ENCODE data around the gene VWA3B. TPM values are rescaled to one million over a fixed set of nuclear protein-coding genes. Genes with fewer than 3 reads are reported as not detected.

Gene VWA3B
- polyA plus RNA-seq, 3 donors, result not detected

DNA sequence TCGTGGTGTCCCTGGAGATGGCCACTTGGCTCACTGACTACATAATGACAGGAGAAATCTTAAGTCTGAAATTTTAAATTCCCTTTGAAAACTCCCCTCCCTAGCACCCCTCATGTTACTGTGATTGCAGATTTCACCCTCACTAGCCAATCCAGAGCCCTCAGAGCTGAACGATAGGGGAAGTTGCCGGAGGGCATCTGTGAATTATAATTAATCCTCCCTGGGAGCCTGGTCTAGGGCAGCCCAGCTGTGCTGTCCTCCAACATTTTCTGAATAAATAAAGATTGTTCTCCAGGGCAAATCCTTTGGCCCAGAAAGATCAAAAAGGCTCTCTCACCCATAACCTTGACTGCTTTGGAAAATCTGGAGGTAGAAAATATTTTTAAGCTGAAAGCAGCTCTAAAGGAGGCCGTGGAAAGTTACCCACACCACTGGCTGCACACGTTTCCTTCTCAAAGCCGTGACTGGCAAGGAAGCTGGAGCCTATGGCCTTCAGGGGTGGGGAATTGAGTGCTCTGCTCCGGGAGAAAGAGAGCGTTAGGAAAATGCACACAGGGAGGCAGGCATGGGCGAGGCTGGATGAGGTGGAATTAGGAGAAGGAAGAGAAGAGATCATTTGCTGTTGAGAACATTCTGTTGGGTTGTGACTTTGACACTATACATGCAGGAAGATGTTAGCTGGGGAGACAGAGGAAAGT is 190.3 kb downstream of the VWA3B start:
- Mint-ChIP-seq H3K9me3 (peaks cover 0 to 5% (median 0%) of the 10 kb centered on the region in 7 donors), H3K4me1 (no peaks in the 10 kb centered on the region), H3K36me3 (no peaks in the 10 kb centered on the region), H3K27me3 (ENCODE audit: low read depth in 3 of 3) (peaks cover 17 to 40% (median 27%) of the 10 kb centered on the region in 3 donors), H3K27ac (no peak overlapping the region), H3K4me3 (no peak overlapping the region)
- H4K20me1 ChIP-seq (ENCODE audit: insufficient read depth, low read length), result no peaks in the 10 kb centered on the region
- intact Hi-C loops (cut with micrococcal nuclease), result no loop called here
- no peak overlapping the region for H2AFZ ChIP-seq (ENCODE audit: insufficient read depth, low read depth, low read length, poor library complexity, severe bottlenecking)
- no peak overlapping the region for H3K27ac ChIP-seq (ENCODE audit: low read depth in 1 of 2, low read length in 2 of 2)
- TF ChIP-seq, protein P1, sequence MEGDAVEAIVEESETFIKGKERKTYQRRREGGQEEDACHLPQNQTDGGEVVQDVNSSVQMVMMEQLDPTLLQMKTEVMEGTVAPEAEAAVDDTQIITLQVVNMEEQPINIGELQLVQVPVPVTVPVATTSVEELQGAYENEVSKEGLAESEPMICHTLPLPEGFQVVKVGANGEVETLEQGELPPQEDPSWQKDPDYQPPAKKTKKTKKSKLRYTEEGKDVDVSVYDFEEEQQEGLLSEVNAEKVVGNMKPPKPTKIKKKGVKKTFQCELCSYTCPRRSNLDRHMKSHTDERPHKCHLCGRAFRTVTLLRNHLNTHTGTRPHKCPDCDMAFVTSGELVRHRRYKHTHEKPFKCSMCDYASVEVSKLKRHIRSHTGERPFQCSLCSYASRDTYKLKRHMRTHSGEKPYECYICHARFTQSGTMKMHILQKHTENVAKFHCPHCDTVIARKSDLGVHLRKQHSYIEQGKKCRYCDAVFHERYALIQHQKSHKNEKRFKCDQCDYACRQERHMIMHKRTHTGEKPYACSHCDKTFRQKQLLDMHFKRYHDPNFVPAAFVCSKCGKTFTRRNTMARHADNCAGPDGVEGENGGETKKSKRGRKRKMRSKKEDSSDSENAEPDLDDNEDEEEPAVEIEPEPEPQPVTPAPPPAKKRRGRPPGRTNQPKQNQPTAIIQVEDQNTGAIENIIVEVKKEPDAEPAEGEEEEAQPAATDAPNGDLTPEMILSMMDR (IDR thresholded peaks at IDR 0.05), result no peak
- peaks cover 0 to 24% of the 10 kb centered on the region in 2 donors for H3K27me3 ChIP-seq (ENCODE audit: control insufficient read depth in 2 of 2, insufficient read depth in 2 of 2, low read length in 2 of 2)
- DNase-seq, result no peak
- H3K79me2 ChIP-seq (ENCODE audit: insufficient read depth, low read length), result no peaks in the 10 kb centered on the region
- no peak overlapping the region for H3K9ac ChIP-seq (ENCODE audit: insufficient read depth, low read length, poor library complexity, severe bottlenecking)
- H3K36me3 ChIP-seq (replicated peaks in 1 of 2; ENCODE audit: control insufficient read depth in 1 of 2, insufficient read depth in 2 of 2, low read length in 2 of 2), result no peaks in the 10 kb centered on the region
- no peaks in the 10 kb centered on the region for H3K9me3 ChIP-seq (replicated peaks in 1 of 2; ENCODE audit: control insufficient read depth in 1 of 2, insufficient read depth in 1 of 2, low read length in 2 of 2)
- 90% methylated on average over 8 of the region's 9 CpGs for WGBS (ENCODE audit: insufficient coverage)
- no peak overlapping the region for H3K4me3 ChIP-seq (replicated peaks in 1 of 3; ENCODE audit: low read depth in 2 of 3, low read length in 3 of 3)
- H3K4me2 ChIP-seq (replicated peaks; ENCODE audit: extremely low read depth, low read length, poor library complexity, severe bottlenecking), result no peak overlapping the region
- no peaks in the 10 kb centered on the region for H3K4me1 ChIP-seq (ENCODE audit: control insufficient read depth in 1 of 2, insufficient read depth in 2 of 2, low read length in 2 of 2)

DNA sequence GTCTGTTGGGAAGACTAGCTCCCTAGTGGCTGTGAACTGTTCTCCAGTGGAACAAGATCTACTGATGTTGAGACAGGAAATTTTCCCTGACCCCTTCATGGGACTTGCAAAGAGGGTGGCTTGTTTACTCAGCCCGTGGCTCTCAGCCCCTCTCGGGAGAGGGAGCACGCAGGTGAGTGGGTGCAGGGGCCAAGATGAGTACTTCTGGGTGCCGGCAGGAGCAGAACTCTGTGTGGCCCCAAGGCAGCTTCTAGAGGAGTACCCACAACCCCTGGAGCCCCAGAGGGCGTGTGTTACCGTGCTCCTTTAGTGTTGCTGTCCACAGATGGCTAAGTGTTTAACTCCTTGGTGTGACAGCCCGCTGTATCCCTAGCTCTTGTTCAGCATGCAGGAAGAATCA is 191.1 kb downstream of the VWA3B start:
- Histone ChIP-seq H4K20me1 (ENCODE audit: insufficient read depth, low read length) (no peaks in the 10 kb centered on the region), H3K27me3 (ENCODE audit: control insufficient read depth in 2 of 2, insufficient read depth in 2 of 2, low read length in 2 of 2) (peaks cover 0 to 24% of the 10 kb centered on the region in 2 donors), H3K79me2 (ENCODE audit: insufficient read depth, low read length) (no peaks in the 10 kb centered on the region), H3K9ac (ENCODE audit: insufficient read depth, low read length, poor library complexity, severe bottlenecking) (no peak overlapping the region), H3K9me3 (replicated peaks in 1 of 2; ENCODE audit: control insufficient read depth in 1 of 2, insufficient read depth in 1 of 2, low read length in 2 of 2) (no peaks in the 10 kb centered on the region), H3K4me3 (replicated peaks in 1 of 3; ENCODE audit: low read depth in 2 of 3, low read length in 3 of 3) (no peak overlapping the region), H3K36me3 (replicated peaks in 1 of 2; ENCODE audit: control insufficient read depth in 1 of 2, insufficient read depth in 2 of 2, low read length in 2 of 2) (no peaks in the 10 kb centered on the region), H3K4me1 (ENCODE audit: control insufficient read depth in 1 of 2, insufficient read depth in 2 of 2, low read length in 2 of 2) (no peaks in the 10 kb centered on the region), H3K4me2 (replicated peaks; ENCODE audit: extremely low read depth, low read length, poor library complexity, severe bottlenecking) (no peak overlapping the region), H3K27ac (ENCODE audit: low read depth in 1 of 2, low read length in 2 of 2) (no peak overlapping the region), H2AFZ (ENCODE audit: insufficient read depth, low read depth, low read length, poor library complexity, severe bottlenecking) (no peak overlapping the region)
- Mint-ChIP-seq H3K36me3 (no peaks in the 10 kb centered on the region), H3K4me3 (no peak overlapping the region), H3K4me1 (no peaks in the 10 kb centered on the region), H3K9me3 (peaks cover 0 to 5% (median 0%) of the 10 kb centered on the region in 7 donors), H3K27me3 (ENCODE audit: low read depth in 3 of 3) (peaks cover 17 to 40% (median 27%) of the 10 kb centered on the region in 3 donors), H3K27ac (no peak overlapping the region)
- intact Hi-C loops (cut with micrococcal nuclease), result no loop called here
- no peak for DNase-seq
- 96% methylated on average over 6 of the region's 7 CpGs for WGBS (ENCODE audit: insufficient coverage)
- TF ChIP-seq, protein P1 (IDR thresholded peaks at IDR 0.05), result no peak

All from CD14-positive monocyte (primary cell).